DOHH2 (cell line): ENCODE measurements around the gene SHROOM3.

Experiments
- EZH2phosphoT487 ChIP-seq: fragments of 200-600 bp; sonication (generic); IDR thresholded peaks from 2 replicates; pipeline ENCODE4 v1.6.1; 2017; ENCODE audit warnings: borderline replicate concordance, mild to moderate bottlenecking, antibody characterized with exemption, low read length, moderate library complexity, mixed read lengths
- TF ChIP-seq, protein P1 (sequence below): fragments of 200-600 bp; sonication (generic); IDR thresholded peaks from one replicate; pipeline ENCODE4 v1.5.1; 2014; ENCODE audit warnings: antibody characterized with exemption, mild to moderate bottlenecking, low read depth, low read length; ENCODE audit not compliant: poor library complexity, severe bottlenecking

DNA sequence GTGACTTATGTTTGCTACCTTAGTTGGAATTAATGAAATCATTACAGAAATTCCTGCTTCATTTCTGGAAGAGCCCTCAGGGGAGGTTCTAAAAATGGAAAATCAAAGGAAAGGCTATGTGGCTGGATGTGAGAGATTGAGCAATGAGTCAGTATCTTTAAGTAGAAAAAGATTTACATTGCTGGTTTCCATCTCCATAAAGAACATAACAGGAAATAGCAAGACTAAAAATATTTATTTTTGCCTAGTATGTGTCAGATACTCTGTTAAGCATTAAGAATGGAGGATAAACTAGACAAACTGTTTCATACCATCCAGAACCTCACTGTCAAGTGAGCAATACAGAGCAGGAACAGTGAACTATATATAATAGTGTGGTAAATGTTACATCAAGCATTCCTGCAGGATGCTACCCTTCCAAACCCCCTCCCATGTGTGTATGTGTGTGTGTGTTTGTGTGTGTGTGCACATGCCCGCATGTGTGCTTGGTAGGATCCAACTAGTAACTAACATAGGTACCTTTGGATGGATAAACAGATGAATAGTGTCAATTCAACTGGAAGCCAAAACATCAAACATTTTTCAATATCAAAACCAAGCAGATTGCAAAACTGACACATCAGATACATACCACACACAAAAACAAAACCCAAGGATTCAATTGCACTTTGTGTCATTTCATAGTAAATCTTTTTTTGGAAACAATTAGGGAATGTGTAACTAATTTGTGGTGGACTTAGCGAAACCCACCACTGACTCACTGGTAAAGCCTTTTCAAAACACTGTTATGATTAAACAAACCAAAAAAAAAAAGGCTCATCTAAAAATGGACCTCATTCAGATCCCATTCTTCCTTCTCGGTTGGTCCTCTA lies 223.4 kb downstream of the SHROOM3 start:
- TF ChIP-seq, protein P1, sequence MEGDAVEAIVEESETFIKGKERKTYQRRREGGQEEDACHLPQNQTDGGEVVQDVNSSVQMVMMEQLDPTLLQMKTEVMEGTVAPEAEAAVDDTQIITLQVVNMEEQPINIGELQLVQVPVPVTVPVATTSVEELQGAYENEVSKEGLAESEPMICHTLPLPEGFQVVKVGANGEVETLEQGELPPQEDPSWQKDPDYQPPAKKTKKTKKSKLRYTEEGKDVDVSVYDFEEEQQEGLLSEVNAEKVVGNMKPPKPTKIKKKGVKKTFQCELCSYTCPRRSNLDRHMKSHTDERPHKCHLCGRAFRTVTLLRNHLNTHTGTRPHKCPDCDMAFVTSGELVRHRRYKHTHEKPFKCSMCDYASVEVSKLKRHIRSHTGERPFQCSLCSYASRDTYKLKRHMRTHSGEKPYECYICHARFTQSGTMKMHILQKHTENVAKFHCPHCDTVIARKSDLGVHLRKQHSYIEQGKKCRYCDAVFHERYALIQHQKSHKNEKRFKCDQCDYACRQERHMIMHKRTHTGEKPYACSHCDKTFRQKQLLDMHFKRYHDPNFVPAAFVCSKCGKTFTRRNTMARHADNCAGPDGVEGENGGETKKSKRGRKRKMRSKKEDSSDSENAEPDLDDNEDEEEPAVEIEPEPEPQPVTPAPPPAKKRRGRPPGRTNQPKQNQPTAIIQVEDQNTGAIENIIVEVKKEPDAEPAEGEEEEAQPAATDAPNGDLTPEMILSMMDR = no peak
- no peak for TF ChIP-seq EZH2phosphoT487
